AG10803 (cell line): Measurements from ENCODE around the gene PBX3.

Experiments used
- DNase-seq: peaks from one replicate; pipeline ENCODE4 v3.0.0; 2010; ENCODE audit warnings: low read depth
- H3K4me3 ChIP-seq: 2 replicates; pipeline ENCODE4 v1.5.1; 2011; ENCODE audit warnings: mild to moderate bottlenecking, low read length, control low read depth
- CTCF ChIP-seq: conservative IDR thresholded peaks from 2 replicates; pipeline ENCODE4 v1.5.1; 2011; ENCODE audit warnings: mild to moderate bottlenecking, low read length, control low read depth, inconsistent platforms

PBX3 gene

GRCh38 chr9:125831054-125831453 lies 83.9 kb downstream of the PBX3 start:
- DNase-seq = no peak
- no peak overlapping the region for H3K4me3 ChIP-seq
- no peak for TF ChIP-seq CTCF

GRCh38 chr9:125831616-125832015 lies 84.4 kb downstream of the PBX3 start:
- no peak overlapping the region for H3K4me3 ChIP-seq
- no peak for DNase-seq
- TF ChIP-seq CTCF = no peak

GRCh38 chr9:125835655-125836054 lies 88.5 kb downstream of the PBX3 start:
- no peak overlapping the region for H3K4me3 ChIP-seq
- no peak for DNase-seq
- TF ChIP-seq CTCF = no peak

- TF ChIP-seq CTCF = no peak
- no peak for DNase-seq
- H3K4me3 ChIP-seq = no peak overlapping the region
These were observed 92.1 kb downstream of the PBX3 start for GRCh38 chr9:125839317-125839716.

- H3K4me3 ChIP-seq = no peak overlapping the region
- no peak for DNase-seq
- TF ChIP-seq CTCF = no peak
These were observed 94.3 kb downstream of the PBX3 start for GRCh38 chr9:125841444-125841843.

- DNase-seq = no peak
- H3K4me3 ChIP-seq = no peak overlapping the region
- TF ChIP-seq CTCF = no peak
These were observed 95.1 kb downstream of the PBX3 start for GRCh38 chr9:125842242-125842641.

- no peak for TF ChIP-seq CTCF
- no peak overlapping the region for H3K4me3 ChIP-seq
- DNase-seq = no peak
These were observed 96.5 kb downstream of the PBX3 start for GRCh38 chr9:125843646-125844045.
